GM19025 (cell line): ENCODE results near the gene CDC42EP3.

Source experiments
- ATAC-seq: cut with Tn5 transposase; IDR thresholded peaks from one replicate; pipeline ENCODE4 v1.9.1; 2021; ENCODE audit warnings: mild to moderate bottlenecking, low read depth, moderate library complexity; ENCODE audit not compliant: unreplicated experiment

The CDC42EP3 gene

GRCh38 chr2:37671009-37671815, at the start of gene CDC42EP3:
Gene CDC42EP3, minus strand, starts transcription at chr2:37671642. Its CDS starts 25,055 bp downstream, at chr2:37646587.
- ATAC-seq, result peak; percentile 46

DNA sequence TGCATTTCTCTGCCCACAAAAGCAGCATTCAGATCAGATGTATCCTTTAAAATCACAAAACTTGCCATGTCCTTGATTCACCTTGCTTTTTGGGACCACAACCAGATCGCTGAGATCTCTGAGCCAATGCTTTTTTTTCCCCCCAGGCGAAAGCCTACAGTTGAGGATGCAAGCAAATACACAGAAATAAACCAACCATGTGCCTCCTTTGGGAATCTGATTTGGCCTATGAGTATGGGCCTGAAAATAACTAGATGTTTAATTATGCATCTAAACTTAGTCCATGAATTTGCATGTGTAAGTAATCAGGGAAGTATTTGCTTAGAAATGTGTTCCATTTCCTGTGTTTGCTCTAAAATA, 49.7 kb upstream of the CDC42EP3 start:
- ATAC-seq, result no peak

DNA sequence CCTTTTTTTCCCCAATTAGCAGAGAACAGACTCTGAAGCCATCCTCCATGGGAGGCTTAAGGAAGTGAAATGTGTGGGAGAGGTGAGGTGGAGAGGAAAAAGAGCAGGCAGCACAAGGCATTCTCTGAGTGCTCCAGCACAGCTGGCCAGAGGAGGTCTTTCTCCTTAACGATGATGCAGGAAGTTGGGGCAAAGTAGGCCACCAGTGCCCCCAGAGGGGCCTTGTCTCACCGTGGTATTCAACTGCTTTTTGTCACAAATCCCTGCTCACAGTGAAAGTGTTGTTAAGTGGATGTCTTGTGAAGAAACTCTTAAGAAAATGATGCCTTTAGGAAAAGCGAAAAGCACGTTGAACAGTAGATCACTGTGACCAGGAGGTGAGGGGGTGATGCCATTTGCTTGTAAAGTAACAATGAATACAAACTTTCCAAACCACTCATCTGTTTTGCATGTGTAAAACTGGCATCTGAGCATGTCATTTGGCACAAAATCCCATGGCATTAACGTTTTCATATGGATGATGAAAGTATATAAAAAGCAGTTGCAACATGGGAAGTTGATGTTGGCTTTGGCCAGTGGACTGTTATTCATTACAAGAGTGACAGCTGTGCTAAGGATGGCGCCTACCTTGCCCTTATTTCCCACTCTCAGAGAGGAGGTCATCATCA, 49.2 kb upstream of the CDC42EP3 start:
- ATAC-seq, result no peak

- ATAC-seq, result no peak
These were observed 47.2 kb upstream of the CDC42EP3 start for GRCh38 chr2:37718515-37719161.

GRCh38 chr2:37713258-37713700, 41.8 kb upstream of the CDC42EP3 start:
- ATAC-seq, result no peak

GRCh38 chr2:37711831-37712230, 40.4 kb upstream of the CDC42EP3 start:
- no peak for ATAC-seq

GRCh38 chr2:37711308-37711731, 39.9 kb upstream of the CDC42EP3 start:
- no peak for ATAC-seq

- no peak for ATAC-seq
These were observed 37.7 kb upstream of the CDC42EP3 start for GRCh38 chr2:37709111-37709510.

DNA sequence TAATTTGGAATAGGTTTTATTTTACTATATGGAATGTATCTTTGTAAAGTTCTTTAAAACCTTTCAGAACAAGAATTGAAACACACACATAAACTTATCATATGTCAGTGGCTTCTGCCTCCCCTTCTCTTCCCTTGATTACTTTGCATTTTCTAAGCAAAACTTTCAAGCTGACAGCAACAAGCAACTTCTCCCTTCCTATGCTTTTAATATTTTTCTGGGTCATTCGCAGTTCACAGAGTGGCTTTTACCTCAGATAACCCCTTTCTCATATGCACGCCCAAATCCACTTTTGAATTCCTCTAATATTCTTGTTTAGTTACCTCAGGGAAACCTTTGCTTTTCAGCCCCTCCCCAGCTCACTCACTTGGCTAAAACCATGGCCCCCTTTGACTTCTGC, 36.7 kb upstream of the CDC42EP3 start:
- ATAC-seq, result no peak

GRCh38 chr2:37707393-37707792, 36.0 kb upstream of the CDC42EP3 start:
- no peak for ATAC-seq

DNA sequence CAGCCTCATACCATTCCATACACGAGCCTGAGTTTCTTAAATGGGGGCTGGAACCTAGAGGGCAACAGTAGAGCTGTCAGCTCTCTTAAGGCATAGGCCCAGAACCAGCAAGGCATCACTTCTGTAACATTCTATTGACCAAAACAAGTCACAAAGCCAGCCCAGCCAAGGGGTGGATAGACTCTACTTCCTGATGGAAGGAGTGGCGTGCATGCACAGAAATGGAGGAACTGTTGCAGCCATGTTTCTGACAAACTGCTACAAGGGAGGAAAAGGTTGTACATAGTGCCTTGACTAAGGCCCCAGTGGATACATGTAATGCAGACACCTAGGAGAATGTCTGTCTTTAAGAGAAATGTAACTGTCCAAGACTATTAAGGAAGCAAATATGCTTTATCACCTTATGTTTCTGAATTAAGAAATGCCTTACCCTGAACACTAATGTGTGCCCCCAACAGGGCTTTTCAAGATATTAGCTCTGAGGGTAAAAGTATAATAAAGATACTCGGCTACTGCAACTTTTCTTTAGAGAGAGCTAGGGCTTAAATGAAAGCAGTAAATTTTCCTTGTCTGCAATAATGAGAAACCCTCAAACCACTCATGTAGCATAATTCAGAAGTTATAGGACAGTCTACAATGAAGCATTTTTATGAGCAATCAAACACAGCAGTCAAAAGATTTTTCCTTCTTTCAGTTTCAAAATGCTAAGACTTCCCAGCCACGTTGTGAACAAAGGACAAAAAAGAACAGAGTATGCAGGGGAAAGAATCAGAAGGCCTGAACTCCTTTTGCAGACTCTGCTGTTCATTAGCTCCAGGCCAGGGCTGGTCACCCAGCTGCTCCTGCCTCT, 35.1 kb upstream of the CDC42EP3 start:
- no peak for ATAC-seq

- no peak for ATAC-seq
These were observed 33.7 kb upstream of the CDC42EP3 start for GRCh38 chr2:37705191-37705590.

GRCh38 chr2:37698931-37699481, 27.6 kb upstream of the CDC42EP3 start:
- no peak for ATAC-seq

- ATAC-seq, result no peak
These were observed 23.9 kb upstream of the CDC42EP3 start for GRCh38 chr2:37695336-37695735.

GRCh38 chr2:37692711-37693110, 21.3 kb upstream of the CDC42EP3 start:
- ATAC-seq, result no peak

GRCh38 chr2:37689751-37690150, 18.3 kb upstream of the CDC42EP3 start:
- ATAC-seq, result no peak

DNA sequence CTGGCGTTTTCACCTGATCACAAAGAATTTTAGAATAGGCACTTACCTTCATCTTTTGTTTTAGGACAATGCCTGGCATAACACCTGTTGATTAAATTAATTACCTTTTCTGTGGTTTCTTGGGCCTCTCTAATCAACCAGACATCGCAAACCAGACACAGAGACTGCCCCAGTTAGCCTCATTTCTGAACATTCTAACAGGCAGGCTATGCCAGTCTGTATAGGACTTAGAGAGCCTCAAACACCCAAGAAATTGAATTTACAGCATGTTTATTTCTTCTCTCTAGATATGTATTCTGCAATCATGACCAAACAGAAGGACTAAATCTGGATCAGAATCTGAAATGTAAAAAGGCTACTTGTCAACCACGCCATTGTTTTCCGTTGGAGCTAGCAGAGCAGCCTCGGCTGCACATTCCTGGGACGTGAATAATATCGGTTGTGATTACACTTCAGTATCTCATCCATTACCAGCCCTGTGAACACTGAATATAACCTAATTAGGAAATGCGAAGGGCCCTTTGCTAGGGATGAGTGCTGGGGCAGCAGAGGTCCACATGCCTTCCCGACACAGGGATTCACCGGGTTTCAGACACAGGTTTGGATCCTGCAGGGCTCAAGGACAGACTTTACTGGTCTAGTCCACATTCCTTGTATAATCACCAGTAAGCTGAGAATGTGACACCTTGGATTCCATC, 17.5 kb upstream of the CDC42EP3 start:
- ATAC-seq, result no peak

GRCh38 chr2:37686792-37687526, 15.5 kb upstream of the CDC42EP3 start:
- no peak for ATAC-seq

DNA sequence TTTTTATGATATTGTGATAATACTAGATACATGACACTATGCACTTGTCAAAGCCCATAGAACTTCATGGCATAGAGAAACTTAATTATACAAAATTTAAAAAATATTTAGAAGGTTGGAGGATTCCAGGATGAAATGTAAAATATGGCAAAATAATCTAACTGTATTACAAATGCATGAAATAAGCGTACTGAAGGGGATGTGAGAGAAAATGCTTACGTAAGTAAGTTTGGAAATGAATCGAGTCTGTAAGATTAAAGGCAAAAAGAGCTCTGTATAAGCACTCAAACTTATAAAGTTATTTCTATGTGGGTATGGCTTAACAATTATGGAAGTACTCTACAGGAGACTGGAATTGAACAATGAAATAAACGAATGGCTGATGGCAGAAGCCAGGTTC, 13.4 kb upstream of the CDC42EP3 start:
- ATAC-seq, result no peak
